ENCODE results near the gene RALGAPA2.

RALGAPA2 gene

GRCh38 chr20:20536240-20536933 is 176.1 kb downstream of the RALGAPA2 start:
- no peak for DNase-seq (ENCODE audit: low spot score)

GRCh38 chr20:20535051-20535450 is 177.4 kb downstream of the RALGAPA2 start:
- no peak for DNase-seq (ENCODE audit: low spot score)

GRCh38 chr20:20531283-20531682 is 181.2 kb downstream of the RALGAPA2 start:
- DNase-seq (ENCODE audit: low spot score) = no peak

GRCh38 chr20:20530428-20531151 is 181.9 kb downstream of the RALGAPA2 start:
- DNase-seq (ENCODE audit: low spot score) = no peak

- DNase-seq (ENCODE audit: low spot score) = no peak
These were observed 182.8 kb downstream of the RALGAPA2 start for GRCh38 chr20:20529597-20529996.

- no peak for DNase-seq (ENCODE audit: low spot score)
These were observed 183.6 kb downstream of the RALGAPA2 start for GRCh38 chr20:20528861-20529260.

GRCh38 chr20:20527661-20528060 is 184.8 kb downstream of the RALGAPA2 start:
- DNase-seq (ENCODE audit: low spot score) = no peak

GRCh38 chr20:20525756-20526155 is 186.7 kb downstream of the RALGAPA2 start:
- DNase-seq (ENCODE audit: low spot score) = no peak

GRCh38 chr20:20525214-20525613 is 187.2 kb downstream of the RALGAPA2 start:
- no peak for DNase-seq (ENCODE audit: low spot score)

GRCh38 chr20:20524756-20525155 is 187.7 kb downstream of the RALGAPA2 start:
- no peak for DNase-seq (ENCODE audit: low spot score)

GRCh38 chr20:20521736-20522135 is 190.7 kb downstream of the RALGAPA2 start:
- no peak for DNase-seq (ENCODE audit: low spot score)

- DNase-seq (ENCODE audit: low spot score) = no peak
These were observed 191.7 kb downstream of the RALGAPA2 start for GRCh38 chr20:20520776-20521175.

GRCh38 chr20:20519269-20519668 is 193.2 kb downstream of the RALGAPA2 start:
- DNase-seq (ENCODE audit: low spot score) = no peak

GRCh38 chr20:20518263-20518662 is 194.2 kb downstream of the RALGAPA2 start:
- DNase-seq (ENCODE audit: low spot score) = no peak

- DNase-seq (ENCODE audit: low spot score) = no peak
These were observed 195.1 kb downstream of the RALGAPA2 start for GRCh38 chr20:20517296-20517695.

- no peak for DNase-seq (ENCODE audit: low spot score)
These were observed 198.7 kb downstream of the RALGAPA2 start for GRCh38 chr20:20513720-20514119.

GRCh38 chr20:20505554-20505953 is 206.9 kb downstream of the RALGAPA2 start:
- no peak for DNase-seq (ENCODE audit: low spot score)

- DNase-seq (ENCODE audit: low spot score) = no peak
These were observed 208.5 kb downstream of the RALGAPA2 start for GRCh38 chr20:20503777-20504530.

GRCh38 chr20:20501128-20501527 is 211.3 kb downstream of the RALGAPA2 start:
- DNase-seq (ENCODE audit: low spot score) = no peak

- DNase-seq (ENCODE audit: low spot score) = no peak
These were observed 212.1 kb downstream of the RALGAPA2 start for GRCh38 chr20:20500312-20500711.

- no peak for DNase-seq (ENCODE audit: low spot score)
These were observed 213.0 kb downstream of the RALGAPA2 start for GRCh38 chr20:20499439-20499838.

GRCh38 chr20:20498076-20498861 is 214.2 kb downstream of the RALGAPA2 start:
- no peak for DNase-seq (ENCODE audit: low spot score)
